ENCODE results near the gene PTPRT.

DNA sequence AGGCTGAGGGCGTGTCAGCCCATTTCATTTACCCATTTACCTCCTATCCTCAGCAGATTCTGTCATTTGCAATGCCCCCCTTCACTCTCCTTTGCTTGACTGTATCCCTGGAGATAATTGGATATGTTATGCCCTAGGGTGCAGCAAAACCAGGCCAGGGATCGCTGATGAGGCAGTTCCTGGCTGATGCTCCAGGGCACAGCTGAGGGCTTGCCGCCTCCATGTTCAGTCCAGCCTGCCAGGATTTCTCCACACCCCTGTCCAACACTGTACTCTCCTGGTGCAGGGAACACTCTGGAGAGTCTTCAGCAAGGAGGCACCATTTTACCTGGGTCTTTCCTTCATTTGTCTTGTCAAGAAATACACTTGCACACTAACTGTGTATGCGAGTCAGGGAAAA, 1039.5 kb downstream of the PTPRT start:
- TF ChIP-seq, protein P1, sequence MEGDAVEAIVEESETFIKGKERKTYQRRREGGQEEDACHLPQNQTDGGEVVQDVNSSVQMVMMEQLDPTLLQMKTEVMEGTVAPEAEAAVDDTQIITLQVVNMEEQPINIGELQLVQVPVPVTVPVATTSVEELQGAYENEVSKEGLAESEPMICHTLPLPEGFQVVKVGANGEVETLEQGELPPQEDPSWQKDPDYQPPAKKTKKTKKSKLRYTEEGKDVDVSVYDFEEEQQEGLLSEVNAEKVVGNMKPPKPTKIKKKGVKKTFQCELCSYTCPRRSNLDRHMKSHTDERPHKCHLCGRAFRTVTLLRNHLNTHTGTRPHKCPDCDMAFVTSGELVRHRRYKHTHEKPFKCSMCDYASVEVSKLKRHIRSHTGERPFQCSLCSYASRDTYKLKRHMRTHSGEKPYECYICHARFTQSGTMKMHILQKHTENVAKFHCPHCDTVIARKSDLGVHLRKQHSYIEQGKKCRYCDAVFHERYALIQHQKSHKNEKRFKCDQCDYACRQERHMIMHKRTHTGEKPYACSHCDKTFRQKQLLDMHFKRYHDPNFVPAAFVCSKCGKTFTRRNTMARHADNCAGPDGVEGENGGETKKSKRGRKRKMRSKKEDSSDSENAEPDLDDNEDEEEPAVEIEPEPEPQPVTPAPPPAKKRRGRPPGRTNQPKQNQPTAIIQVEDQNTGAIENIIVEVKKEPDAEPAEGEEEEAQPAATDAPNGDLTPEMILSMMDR (IDR thresholded peaks at IDR 0.05 in 2 of 3, conservative IDR thresholded peaks at IDR 0.05 in 1 of 3; ENCODE audit: borderline replicate concordance in 1 of 3, insufficient read depth in 1 of 3, low read depth in 2 of 3, low read length in 2 of 3) = no peak
- TF ChIP-seq, protein P2, sequence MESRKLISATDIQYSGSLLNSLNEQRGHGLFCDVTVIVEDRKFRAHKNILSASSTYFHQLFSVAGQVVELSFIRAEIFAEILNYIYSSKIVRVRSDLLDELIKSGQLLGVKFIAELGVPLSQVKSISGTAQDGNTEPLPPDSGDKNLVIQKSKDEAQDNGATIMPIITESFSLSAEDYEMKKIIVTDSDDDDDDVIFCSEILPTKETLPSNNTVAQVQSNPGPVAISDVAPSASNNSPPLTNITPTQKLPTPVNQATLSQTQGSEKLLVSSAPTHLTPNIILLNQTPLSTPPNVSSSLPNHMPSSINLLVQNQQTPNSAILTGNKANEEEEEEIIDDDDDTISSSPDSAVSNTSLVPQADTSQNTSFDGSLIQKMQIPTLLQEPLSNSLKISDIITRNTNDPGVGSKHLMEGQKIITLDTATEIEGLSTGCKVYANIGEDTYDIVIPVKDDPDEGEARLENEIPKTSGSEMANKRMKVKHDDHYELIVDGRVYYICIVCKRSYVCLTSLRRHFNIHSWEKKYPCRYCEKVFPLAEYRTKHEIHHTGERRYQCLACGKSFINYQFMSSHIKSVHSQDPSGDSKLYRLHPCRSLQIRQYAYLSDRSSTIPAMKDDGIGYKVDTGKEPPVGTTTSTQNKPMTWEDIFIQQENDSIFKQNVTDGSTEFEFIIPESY (IDR thresholded peaks at IDR 0.05; ENCODE audit: extremely low read depth, insufficient replicate concordance, low read length) = no peak
- no peak for TF ChIP-seq POLR2AphosphoS5 (IDR thresholded peaks at IDR 0.05; ENCODE audit: low read depth, low read length)
- TF ChIP-seq EZH2 (IDR thresholded peaks at IDR 0.05) = no peak
- no peak for TF ChIP-seq SP1 (IDR thresholded peaks at IDR 0.05; ENCODE audit: low read depth)
- no peak for TF ChIP-seq CEBPB (IDR thresholded peaks at IDR 0.05; ENCODE audit: low read depth)
- TF ChIP-seq ZNF274 (IDR thresholded peaks at IDR 0.05; ENCODE audit: low read depth, low read length) = no peak
- TF ChIP-seq, protein P3, sequence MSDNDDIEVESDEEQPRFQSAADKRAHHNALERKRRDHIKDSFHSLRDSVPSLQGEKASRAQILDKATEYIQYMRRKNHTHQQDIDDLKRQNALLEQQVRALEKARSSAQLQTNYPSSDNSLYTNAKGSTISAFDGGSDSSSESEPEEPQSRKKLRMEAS (IDR thresholded peaks at IDR 0.05) = no peak
- TF ChIP-seq FOSL1 (IDR thresholded peaks at IDR 0.05; ENCODE audit: low read depth) = no peak
- TF ChIP-seq POLR2A (IDR thresholded peaks at IDR 0.05; ENCODE audit: borderline replicate concordance, extremely low read depth, insufficient read depth, insufficient read length) = no peak
- TF ChIP-seq EGR1 (IDR thresholded peaks at IDR 0.05; ENCODE audit: low read depth) = no peak
- TF ChIP-seq ZFX (IDR thresholded peaks at IDR 0.05) = no peak
- no peak for TF ChIP-seq EZH2phosphoT487 (IDR thresholded peaks at IDR 0.05; ENCODE audit: borderline replicate concordance)
- no peak for TF ChIP-seq YY1 (IDR thresholded peaks at IDR 0.05; ENCODE audit: extremely low read depth, insufficient replicate concordance, low read depth, low read length)

Data from HCT116 (cell line).